Neutrophil (primary cell): Measurements from ENCODE around the gene FAM110A.

Experiments
- H3K27ac ChIP-seq: fragments of 200-600 bp; sonication (generic); 2 replicates; pipeline ENCODE4 v1.5.1; 2016; ENCODE audit warnings: mild to moderate bottlenecking, moderate library complexity
- H3K27me3 ChIP-seq: fragments of 200-600 bp; sonication (generic); 2 replicates; pipeline ENCODE4 v1.6.0; 2016; ENCODE audit warnings: mild to moderate bottlenecking
- H3K36me3 ChIP-seq: fragments of 200-600 bp; sonication (generic); 2 replicates; pipeline ENCODE4 v1.5.1; 2017
- H3K4me1 ChIP-seq, 2 experiments: fragments of 200-600 bp in 1 of 2; sonication (generic) in 1 of 2; 1 replicate in 1 of 2; 2 replicates in 1 of 2; pipeline versions ENCODE4 v1.5.1 to v1.6.1; 2013 to 2016; ENCODE audit warnings: low read depth in 1 of 2, low read length in 1 of 2, mild to moderate bottlenecking in 1 of 2, moderate library complexity in 1 of 2; ENCODE audit not compliant: control insufficient read depth in 1 of 2, insufficient read depth in 1 of 2
- H3K4me3 ChIP-seq, 2 experiments: fragments of 200-600 bp in 1 of 2; sonication (generic) in 1 of 2; 1 replicate in 1 of 2; 2 replicates in 1 of 2; pipeline ENCODE4 v1.5.1; 2013 to 2016; ENCODE audit warnings: low read depth in 1 of 2, low read length in 1 of 2, mild to moderate bottlenecking in 1 of 2, moderate library complexity in 1 of 2
- H3K9me3 ChIP-seq: fragments of 200-600 bp; sonication (generic); 2 replicates; pipeline ENCODE4 v1.5.1; 2016
- CTCF ChIP-seq: fragments of 200-600 bp; sonication (generic); IDR thresholded peaks from 2 replicates; pipeline ENCODE4 v1.5.1; 2016; ENCODE audit warnings: antibody characterized with exemption

FAM110A gene

GRCh38 chr20:815914-816606 lies 17.5 kb upstream of the FAM110A start:
- H3K27ac ChIP-seq, result no peak overlapping the region
- no peak overlapping the region for H3K4me3 ChIP-seq
- H3K27me3 ChIP-seq, result no peaks in the 10 kb centered on the region
- H3K9me3 ChIP-seq, result no peaks in the 10 kb centered on the region
- H3K4me1 ChIP-seq, result no peaks in the 10 kb centered on the region
- peak; percentile 96 for TF ChIP-seq CTCF
- no peaks in the 10 kb centered on the region for H3K36me3 ChIP-seq

GRCh38 chr20:818001-818664 lies 15.4 kb upstream of the FAM110A start:
- Histone ChIP-seq H3K4me3 (no peak overlapping the region), H3K36me3 (no peaks in the 10 kb centered on the region), H3K27ac (no peak overlapping the region), H3K4me1 (no peaks in the 10 kb centered on the region), H3K27me3 (no peaks in the 10 kb centered on the region), H3K9me3 (no peaks in the 10 kb centered on the region)
- no peak for TF ChIP-seq CTCF

DNA sequence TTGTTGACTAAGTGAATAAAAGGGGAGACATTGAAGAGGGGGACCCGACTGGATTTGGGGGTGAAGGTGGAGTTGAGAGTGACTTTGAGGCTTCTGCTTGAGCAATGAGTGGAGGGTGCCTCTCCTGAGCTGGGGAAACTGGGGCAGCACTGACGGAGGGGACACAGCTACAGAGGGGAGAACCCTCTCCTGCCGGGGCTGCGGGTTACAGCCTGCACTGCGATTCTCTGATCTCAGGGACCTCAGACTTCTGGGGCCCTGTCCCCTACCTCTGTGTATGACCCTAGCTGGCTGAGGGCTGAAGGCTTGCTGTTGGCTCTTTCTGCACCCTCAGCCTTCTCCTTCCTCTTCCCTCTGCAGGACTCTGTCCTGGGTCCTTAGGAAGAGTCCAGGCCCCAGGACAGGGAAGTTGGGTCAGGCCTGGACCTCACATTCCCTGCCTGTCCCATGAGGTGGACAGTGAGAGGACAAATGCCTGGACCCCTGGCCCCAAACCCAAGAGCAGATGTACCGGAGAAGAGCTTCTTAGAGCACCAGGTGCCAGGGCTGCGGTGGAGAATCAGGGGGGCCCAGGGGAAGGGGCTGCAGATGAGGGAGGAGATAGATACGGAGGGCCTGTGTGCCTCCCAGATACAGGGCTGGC lies 13.7 kb upstream of the FAM110A start:
- Histone ChIP-seq H3K9me3 (no peaks in the 10 kb centered on the region), H3K27ac (no peak overlapping the region), H3K27me3 (no peaks in the 10 kb centered on the region), H3K4me3 (no peak overlapping the region), H3K4me1 (no peaks in the 10 kb centered on the region), H3K36me3 (no peaks in the 10 kb centered on the region)
- no peak for TF ChIP-seq CTCF

DNA sequence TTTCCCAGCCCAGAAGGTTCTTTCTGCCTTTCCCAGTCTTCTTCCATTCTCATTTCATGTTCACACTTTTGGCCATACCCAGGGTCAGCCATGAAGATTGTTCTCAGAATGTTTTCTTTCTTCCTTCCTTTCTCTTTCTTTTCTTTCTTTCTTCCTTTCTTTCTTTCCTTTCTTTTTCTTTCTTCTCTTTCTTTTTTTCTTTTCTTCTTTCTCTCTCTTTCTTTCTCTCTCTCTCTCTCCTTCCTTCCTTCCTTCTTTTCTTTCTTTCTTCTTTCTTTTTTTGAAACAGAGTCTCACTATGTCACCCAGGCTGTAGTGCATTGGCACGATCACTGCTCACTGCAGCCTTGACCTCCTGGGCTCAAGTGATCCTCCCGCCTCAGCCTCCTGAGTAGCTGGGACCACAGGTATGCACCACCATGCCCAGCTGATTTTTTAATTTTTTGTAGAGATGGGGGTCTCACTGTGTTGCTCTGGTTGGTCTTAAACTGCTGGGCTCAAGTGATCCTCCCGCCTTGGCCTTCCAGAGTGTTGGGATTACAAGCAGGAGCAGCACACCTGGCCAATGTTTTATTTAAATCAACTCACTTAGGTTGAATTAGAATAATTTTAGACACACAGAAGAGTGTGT lies 13.1 kb upstream of the FAM110A start:
- no peaks in the 10 kb centered on the region for H3K27me3 ChIP-seq
- no peaks in the 10 kb centered on the region for H3K9me3 ChIP-seq
- TF ChIP-seq CTCF, result no peak
- H3K4me1 ChIP-seq, result no peaks in the 10 kb centered on the region
- H3K27ac ChIP-seq, result no peak overlapping the region
- no peaks in the 10 kb centered on the region for H3K36me3 ChIP-seq
- H3K4me3 ChIP-seq, result no peak overlapping the region

- Histone ChIP-seq H3K27me3 (no peaks in the 10 kb centered on the region), H3K4me3 (no peak overlapping the region), H3K9me3 (no peaks in the 10 kb centered on the region), H3K27ac (no peak overlapping the region), H3K36me3 (no peaks in the 10 kb centered on the region), H3K4me1 (no peaks in the 10 kb centered on the region)
- no peak for TF ChIP-seq CTCF
Measured at GRCh38 chr20:821046-821730, 12.3 kb upstream of the FAM110A start.
